ENCODE results near the gene MAPT.

DNA sequence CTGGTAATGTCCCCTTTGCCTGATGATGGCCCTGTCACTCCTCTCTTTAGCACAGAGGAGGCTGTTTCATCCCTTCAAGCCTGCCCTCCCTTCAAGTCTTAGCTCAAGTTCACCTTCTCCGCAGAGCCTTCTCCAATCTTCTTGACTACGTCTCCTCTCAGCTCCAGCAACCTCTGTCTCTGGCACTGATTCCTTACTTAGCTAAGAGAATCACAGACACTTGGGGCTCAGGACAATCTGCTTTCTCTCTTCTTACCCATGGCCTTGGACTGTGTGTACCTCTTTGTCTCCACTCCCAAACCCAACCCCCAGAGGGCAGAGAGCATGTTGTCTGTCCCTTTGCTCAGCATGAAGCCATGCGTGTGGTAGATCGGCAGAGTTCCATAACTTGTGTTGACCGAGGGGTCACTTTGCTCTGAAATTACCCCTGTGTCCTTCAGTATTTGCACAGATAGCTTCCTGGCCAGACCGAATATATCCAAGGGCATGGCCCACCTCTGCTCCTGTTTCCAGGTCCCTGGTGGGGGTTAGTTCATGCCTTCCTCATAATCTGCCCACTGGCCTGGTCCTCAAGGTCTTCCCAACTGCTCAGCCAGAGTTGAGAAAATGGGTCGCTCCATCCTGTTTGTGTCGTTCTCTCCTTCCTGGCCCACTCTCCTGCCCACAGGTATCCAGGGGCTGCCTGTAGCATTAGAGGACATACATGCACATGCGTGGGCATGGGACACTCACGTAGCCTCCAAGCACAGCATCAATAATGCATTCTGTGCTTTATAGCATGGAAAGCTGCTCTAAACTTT lies 41.6 kb downstream of the MAPT start:
- no peak for TF ChIP-seq CTCF (IDR thresholded peaks at IDR 0.05)
- TF ChIP-seq EP300 (IDR thresholded peaks at IDR 0.05) = no peak
